PC-9 (cell line): ENCODE measurements around the gene PIK3C2G. TPM values are rescaled to one million over a fixed set of nuclear protein-coding genes. Genes with fewer than 3 reads are reported as not detected.

Source experiments
- BruUV-seq: library from RNA; stranded (reverse); fragments of 400-500 nt; replicated peaks from 2 replicates; lab custom pipeline; 2021; lab: Mats Ljungman, UMichigan
- CTCF ChIA-PET: fragments of 300-600 bp; sonication (Branson Sonifier 250); formaldehyde crosslinking; loops from one replicate; lab custom pipeline; 2022; ENCODE audit warnings: antibody characterized with exemption; lab: Charles Lee
- POLR2A ChIA-PET: fragments of 300-600 bp; sonication (Branson Sonifier 250); formaldehyde crosslinking; loops from one replicate; lab custom pipeline; 2022; ENCODE audit warnings: antibody characterized with exemption; ENCODE audit not compliant: unreplicated experiment; lab: Charles Lee
- DNase-seq, 2 experiments: peaks; one replicate each; pipeline versions ENCODE4 v3.0.0 to v3.0.0-alpha.2; 2015 to 2022; ENCODE audit warnings: mixed read lengths in 1 of 2
- H2AFZ ChIP-seq: fragments of 200-600 bp; sonication (generic); 2 replicates; pipeline ENCODE4 v1.8.1; 2017; ENCODE audit warnings: antibody characterized with exemption
- H3F3A ChIP-seq: fragments of 200-600 bp; sonication (generic); 2 replicates; pipeline ENCODE4 v1.8.1; 2017; ENCODE audit warnings: antibody characterized with exemption, mild to moderate bottlenecking, low read depth; ENCODE audit not compliant: insufficient read depth
- H3K27ac ChIP-seq: fragments of 200-600 bp; sonication (generic); 2 replicates; pipeline ENCODE4 v1.6.1; 2016; ENCODE audit warnings: mixed run types
- H3K27me3 ChIP-seq: fragments of 200-600 bp; sonication (generic); 2 replicates; pipeline ENCODE4 v1.6.1; 2016; ENCODE audit warnings: low read depth, mixed run types; ENCODE audit not compliant: insufficient read depth
- H3K36me3 ChIP-seq: fragments of 200-600 bp; sonication (generic); 2 replicates; pipeline ENCODE4 v1.6.1; 2016; ENCODE audit warnings: low read depth, mixed run types
- H3K4me1 ChIP-seq: fragments of 200-600 bp; sonication (generic); replicated peaks from 2 replicates; pipeline ENCODE4 v1.6.1; 2016; ENCODE audit warnings: mixed run types; ENCODE audit not compliant: insufficient read depth
- H3K4me2 ChIP-seq: fragments of 200-600 bp; sonication (generic); 2 replicates; pipeline ENCODE4 v1.6.1; 2017; ENCODE audit warnings: mixed run types
- H3K4me3 ChIP-seq: fragments of 200-600 bp; sonication (generic); 2 replicates; pipeline ENCODE4 v1.6.1; 2016; ENCODE audit warnings: mixed run types
- H3K79me2 ChIP-seq: fragments of 200-600 bp; sonication (generic); 2 replicates; pipeline ENCODE4 v1.6.1; 2017; ENCODE audit warnings: low read depth, mixed run types
- H3K9me2 ChIP-seq: fragments of 200-600 bp; sonication (generic); 2 replicates; pipeline ENCODE4 v1.8.1; 2017; ENCODE audit warnings: mild to moderate bottlenecking; ENCODE audit not compliant: insufficient read depth
- H3K9me3 ChIP-seq: fragments of 200-600 bp; sonication (generic); 2 replicates; pipeline ENCODE4 v1.8.1; 2016; ENCODE audit warnings: low read depth; ENCODE audit not compliant: insufficient read depth
- H4K20me1 ChIP-seq: fragments of 200-600 bp; sonication (generic); 2 replicates; pipeline ENCODE4 v1.8.1; 2017; ENCODE audit not compliant: insufficient read depth
- CTCF ChIP-seq: fragments of 200-600 bp; sonication (generic); conservative IDR thresholded peaks from 2 replicates; pipeline ENCODE4 v1.6.1; 2017; ENCODE audit warnings: mixed run types, antibody characterized with exemption, mild to moderate bottlenecking, moderate library complexity
- EZH2 ChIP-seq: fragments of 200-600 bp; sonication (generic); IDR thresholded peaks from 2 replicates; pipeline ENCODE4 v1.8.0; 2017; ENCODE audit warnings: antibody characterized with exemption, low read depth
- intact Hi-C: fragments of 100-400 bp; cut with micrococcal nuclease; formaldehyde crosslinking; loops from one replicate; pipeline ENCODE4 v1.10.0; 2022; ENCODE audit not compliant: unreplicated experiment
- total RNA-seq: library from RNA; stranded (reverse); gene quantifications from 2 replicates; pipeline ENCODE4 v1.2.3, GENCODE V29; 2021

PIK3C2G gene
- total RNA-seq, 1 experiment from 2014 or later, result 1.4 TPM

GRCh38 chr12:18332173-18332572 is 70.9 kb downstream of the PIK3C2G start:
- Histone ChIP-seq H3K4me1 (no peaks in the 10 kb centered on the region), H3K9me2 (no peaks in the 10 kb centered on the region), H3K4me2 (no peak overlapping the region), H3K27me3 (no peaks in the 10 kb centered on the region), H4K20me1 (no peaks in the 10 kb centered on the region), H3K27ac (no peak overlapping the region), H2AFZ (no peak overlapping the region), H3K4me3 (no peak overlapping the region), H3F3A (no peaks in the 10 kb centered on the region), H3K79me2 (no peaks in the 10 kb centered on the region), H3K9me3 (no peaks in the 10 kb centered on the region), H3K36me3 (no peaks in the 10 kb centered on the region)
- no TSS peak for BruUV-seq
- CTCF ChIA-PET, result no interaction called here
- POLR2A ChIA-PET, result no interaction called here
- intact Hi-C loops, result no loop called here
- TF ChIP-seq EZH2 (no peak), CTCF (no peak)
- DNase-seq, result no peak

GRCh38 chr12:18339633-18340032 is 78.3 kb downstream of the PIK3C2G start:
- Histone ChIP-seq H4K20me1 (no peaks in the 10 kb centered on the region), H3K4me1 (no peaks in the 10 kb centered on the region), H2AFZ (no peak overlapping the region), H3K79me2 (no peaks in the 10 kb centered on the region), H3K4me3 (no peak overlapping the region), H3F3A (no peaks in the 10 kb centered on the region), H3K36me3 (no peaks in the 10 kb centered on the region), H3K4me2 (no peak overlapping the region), H3K9me2 (no peaks in the 10 kb centered on the region), H3K27ac (no peak overlapping the region), H3K27me3 (no peaks in the 10 kb centered on the region), H3K9me3 (no peaks in the 10 kb centered on the region)
- POLR2A ChIA-PET, result no interaction called here
- intact Hi-C loops, result no loop called here
- BruUV-seq, result no TSS peak
- TF ChIP-seq EZH2, result no peak
- no peak for TF ChIP-seq CTCF
- DNase-seq, result no peak
- CTCF ChIA-PET, result interaction anchor here (0.6 kb wide), 1 partner anchor 806 kb away, joined by 3 read pairs; no protein-coding TSS in a partner anchor

GRCh38 chr12:18340186-18340585 is 78.9 kb downstream of the PIK3C2G start:
- H3K36me3 ChIP-seq, result no peaks in the 10 kb centered on the region
- H3F3A ChIP-seq, result no peaks in the 10 kb centered on the region
- no peak overlapping the region for H3K27ac ChIP-seq
- H4K20me1 ChIP-seq, result no peaks in the 10 kb centered on the region
- H3K9me2 ChIP-seq, result no peaks in the 10 kb centered on the region
- intact Hi-C loops, result no loop called here
- no peaks in the 10 kb centered on the region for H3K27me3 ChIP-seq
- no peaks in the 10 kb centered on the region for H3K9me3 ChIP-seq
- DNase-seq, result no peak
- ChIA-PET POLR2A (no interaction called here), CTCF (interaction anchor here (0.6 kb wide), 1 partner anchor 806 kb away, joined by 3 read pairs; no protein-coding TSS in a partner anchor)
- no peak for TF ChIP-seq CTCF
- TF ChIP-seq EZH2, result no peak
- H3K79me2 ChIP-seq, result no peaks in the 10 kb centered on the region
- BruUV-seq, result no TSS peak
- H3K4me1 ChIP-seq, result no peaks in the 10 kb centered on the region
- no peak overlapping the region for H3K4me3 ChIP-seq
- no peak overlapping the region for H2AFZ ChIP-seq
- no peak overlapping the region for H3K4me2 ChIP-seq
